LNCaP clone FGC (cell line): ENCODE results near the gene PUS1.
A peak's percentile ranks its signal among the peaks of the same experiment; 100 is the strongest.

Experiments
- DNase-seq: peaks from one replicate; pipeline ENCODE4 v3.0.0-alpha.2; 2011; ENCODE audit warnings: low read depth
- H3K4me3 ChIP-seq: 2 replicates; pipeline ENCODE4 v1.5.1; 2011; ENCODE audit warnings: mild to moderate bottlenecking, low read depth, low read length, control low read depth
- CTCF ChIP-seq: IDR thresholded peaks from 2 replicates; pipeline ENCODE4 v1.5.1; 2012; ENCODE audit warnings: mild to moderate bottlenecking; ENCODE audit not compliant: control insufficient read depth, insufficient read depth; ENCODE audit errors: extremely low read depth

Gene PUS1

GRCh38 chr12:131897276-131897675 is 31.8 kb upstream of the PUS1 start:
- no peak for DNase-seq
- no peak for TF ChIP-seq CTCF
- H3K4me3 ChIP-seq, result peak overlapping the region; percentile 77

- no peak for DNase-seq
- TF ChIP-seq CTCF, result no peak
- no peak overlapping the region for H3K4me3 ChIP-seq
Observed at GRCh38 chr12:131897875-131898274, 31.2 kb upstream of the PUS1 start.

- TF ChIP-seq CTCF, result no peak
- H3K4me3 ChIP-seq, result no peak overlapping the region
- DNase-seq, result no peak
Observed at GRCh38 chr12:131900397-131900796, 28.7 kb upstream of the PUS1 start.

- no peak overlapping the region for H3K4me3 ChIP-seq
- no peak for DNase-seq
- no peak for TF ChIP-seq CTCF
Observed at GRCh38 chr12:131901431-131902331, 27.4 kb upstream of the PUS1 start.

GRCh38 chr12:131902332-131903241 is 26.5 kb upstream of the PUS1 start:
- DNase-seq, result no peak
- no peak for TF ChIP-seq CTCF
- H3K4me3 ChIP-seq, result no peak overlapping the region

GRCh38 chr12:131903270-131904255 is 25.5 kb upstream of the PUS1 start:
- no peak for DNase-seq
- TF ChIP-seq CTCF, result no peak
- H3K4me3 ChIP-seq, result no peak overlapping the region
